ENCODE measurements around the gene GATA3. TPM values are rescaled to one million over a fixed set of nuclear protein-coding genes. Genes with fewer than 3 reads are reported as not detected.

Gene GATA3
- total and polyA plus RNA-seq, 2 experiments from 2014 or later: not detected

DNA sequence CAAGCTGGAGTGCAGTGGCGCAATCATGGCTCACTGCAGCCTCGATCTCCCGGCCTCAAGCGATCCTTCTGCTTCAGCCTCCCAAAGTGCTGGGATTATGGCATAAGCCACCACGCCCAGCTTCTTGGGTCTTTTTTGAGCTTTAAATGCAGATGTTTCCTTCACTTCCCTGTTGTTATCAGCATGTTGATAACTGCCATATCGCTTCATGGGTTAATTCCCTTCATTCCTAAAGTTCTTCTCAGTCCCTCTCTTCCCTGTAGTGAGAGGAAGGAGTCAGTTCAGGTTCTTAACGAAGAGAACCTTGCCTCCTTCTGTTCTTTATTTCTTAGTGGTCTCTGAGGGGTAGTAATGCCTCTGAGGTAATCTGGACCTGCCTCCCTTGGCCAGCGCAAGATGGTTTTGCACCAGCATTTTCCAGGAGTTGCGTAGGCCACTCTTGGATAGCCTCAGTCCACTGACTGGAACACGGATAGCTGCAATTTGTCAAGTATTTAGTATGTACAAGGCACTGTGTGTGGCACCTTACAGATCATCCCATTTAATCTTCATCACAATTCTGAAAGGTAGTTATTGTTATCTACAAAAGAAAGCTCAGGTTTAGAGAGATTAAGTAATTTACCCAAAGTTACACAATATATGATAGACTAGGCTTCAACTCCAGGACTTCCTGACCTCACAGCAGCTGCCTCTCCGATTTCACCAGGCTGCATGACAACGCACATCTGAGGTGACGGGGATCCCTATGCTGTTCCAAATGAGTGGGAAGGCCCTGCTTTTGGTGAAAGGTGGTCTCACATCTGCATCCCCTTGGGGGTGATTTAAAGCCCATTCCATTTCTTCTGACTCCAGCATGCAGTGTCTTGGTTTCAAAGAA is 60.5 kb downstream of the GATA3 start:
- no peaks in the 10 kb centered on the region for H3K9me2 ChIP-seq (ENCODE audit: insufficient read depth)
- WGBS, 2 experiments (ENCODE audit: low coverage in 1 of 2, low lambda C conversion rate in 2 of 2, missing lambda C conversion rate in 2 of 2): 51 to 53% methylated on average over 13 of the region's 13 CpGs
- no peaks in the 10 kb centered on the region for H3K9me3 ChIP-seq (ENCODE audit: low read depth)
- H3K36me3 ChIP-seq (ENCODE audit: low read depth): no peaks in the 10 kb centered on the region
- DNase-seq: no peak
- no peaks in the 10 kb centered on the region for H3K4me1 ChIP-seq (ENCODE audit: insufficient read depth)
- no peak overlapping the region for H3K27ac ChIP-seq
- no peaks in the 10 kb centered on the region for H4K20me1 ChIP-seq (ENCODE audit: insufficient read depth)
- no peaks in the 10 kb centered on the region for H3K79me2 ChIP-seq (ENCODE audit: insufficient read depth)
- no peak overlapping the region for H3K4me2 ChIP-seq (ENCODE audit: unreplicated experiment)
- H2AFZ ChIP-seq: no peak overlapping the region
- H3K27me3 ChIP-seq (replicated peaks; ENCODE audit: insufficient read depth): no peaks in the 10 kb centered on the region
- no peak overlapping the region for H3K4me3 ChIP-seq
- in situ Hi-C loops (cut with MboI): no loop called here
- TF ChIP-seq EZH2 (IDR thresholded peaks at IDR 0.05; ENCODE audit: insufficient read depth, poor library complexity, severe bottlenecking) (no peak), EZH2phosphoT487 (IDR thresholded peaks at IDR 0.05; ENCODE audit: insufficient read depth, low read depth) (no peak)
- H3K9ac ChIP-seq: no peak overlapping the region
- no peaks in the 10 kb centered on the region for H3F3A ChIP-seq (ENCODE audit: insufficient read depth)

DNA sequence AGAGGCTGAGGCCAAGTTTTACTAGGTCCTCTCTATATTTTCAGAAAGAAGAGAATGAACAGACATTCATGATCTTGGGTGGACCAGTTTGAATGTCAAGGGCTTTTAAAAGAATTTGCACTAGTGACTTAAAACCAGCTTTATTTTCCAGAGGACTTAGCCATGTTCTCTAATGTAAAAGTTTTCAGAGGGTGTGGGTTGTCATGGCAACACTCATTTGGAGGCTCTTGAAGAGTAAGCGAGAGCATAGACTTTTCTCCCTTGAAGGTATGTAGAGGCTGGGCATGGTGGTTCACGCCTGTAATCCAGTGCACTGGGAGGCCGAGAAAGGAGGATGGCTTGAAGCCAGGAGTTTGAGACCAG is 61.1 kb downstream of the GATA3 start:
- Histone ChIP-seq H3K27me3 (replicated peaks; ENCODE audit: insufficient read depth) (no peaks in the 10 kb centered on the region), H3F3A (ENCODE audit: insufficient read depth) (no peaks in the 10 kb centered on the region), H3K36me3 (ENCODE audit: low read depth) (no peaks in the 10 kb centered on the region), H2AFZ (no peak overlapping the region), H3K4me2 (ENCODE audit: unreplicated experiment) (no peak overlapping the region), H3K27ac (no peak overlapping the region), H3K79me2 (ENCODE audit: insufficient read depth) (no peaks in the 10 kb centered on the region), H3K4me1 (ENCODE audit: insufficient read depth) (no peaks in the 10 kb centered on the region), H4K20me1 (ENCODE audit: insufficient read depth) (no peaks in the 10 kb centered on the region), H3K9me3 (ENCODE audit: low read depth) (no peaks in the 10 kb centered on the region), H3K4me3 (no peak overlapping the region), H3K9me2 (ENCODE audit: insufficient read depth) (no peaks in the 10 kb centered on the region), H3K9ac (no peak overlapping the region)
- TF ChIP-seq EZH2phosphoT487 (IDR thresholded peaks at IDR 0.05; ENCODE audit: insufficient read depth, low read depth) (no peak), EZH2 (IDR thresholded peaks at IDR 0.05; ENCODE audit: insufficient read depth, poor library complexity, severe bottlenecking) (no peak)
- in situ Hi-C loops (cut with MboI): no loop called here
- DNase-seq: no peak
- 22 to 31% methylated on average over 3 of the region's 3 CpGs for WGBS, 2 experiments (ENCODE audit: low coverage in 1 of 2, low lambda C conversion rate in 2 of 2, missing lambda C conversion rate in 2 of 2)

- no peaks in the 10 kb centered on the region for H3K79me2 ChIP-seq (ENCODE audit: insufficient read depth)
- 16 to 27% methylated on average over 5 of the region's 5 CpGs for WGBS, 2 experiments (ENCODE audit: low coverage in 1 of 2, low lambda C conversion rate in 2 of 2, missing lambda C conversion rate in 2 of 2)
- H2AFZ ChIP-seq: no peak overlapping the region
- DNase-seq: no peak
- no peak for TF ChIP-seq EZH2 (IDR thresholded peaks at IDR 0.05; ENCODE audit: insufficient read depth, poor library complexity, severe bottlenecking)
- H3K4me1 ChIP-seq (ENCODE audit: insufficient read depth): no peaks in the 10 kb centered on the region
- H3K27me3 ChIP-seq (replicated peaks; ENCODE audit: insufficient read depth): no peaks in the 10 kb centered on the region
- in situ Hi-C loops (cut with MboI): no loop called here
- H3K4me2 ChIP-seq (ENCODE audit: unreplicated experiment): no peak overlapping the region
- H3K4me3 ChIP-seq: no peak overlapping the region
- H3K36me3 ChIP-seq (ENCODE audit: low read depth): no peaks in the 10 kb centered on the region
- H3K9ac ChIP-seq: no peak overlapping the region
- no peaks in the 10 kb centered on the region for H3F3A ChIP-seq (ENCODE audit: insufficient read depth)
- no peak overlapping the region for H3K27ac ChIP-seq
- no peaks in the 10 kb centered on the region for H3K9me2 ChIP-seq (ENCODE audit: insufficient read depth)
- no peaks in the 10 kb centered on the region for H4K20me1 ChIP-seq (ENCODE audit: insufficient read depth)
- no peaks in the 10 kb centered on the region for H3K9me3 ChIP-seq (ENCODE audit: low read depth)
Measured at GRCh38 chr10:8116474-8116873, 62.0 kb downstream of the GATA3 start.

GRCh38 chr10:8116926-8117493 is 62.5 kb downstream of the GATA3 start:
- no peaks in the 10 kb centered on the region for H3K79me2 ChIP-seq (ENCODE audit: insufficient read depth)
- no peaks in the 10 kb centered on the region for H3F3A ChIP-seq (ENCODE audit: insufficient read depth)
- H3K4me2 ChIP-seq (ENCODE audit: unreplicated experiment): no peak overlapping the region
- no peaks in the 10 kb centered on the region for H4K20me1 ChIP-seq (ENCODE audit: insufficient read depth)
- H3K4me1 ChIP-seq (ENCODE audit: insufficient read depth): no peaks in the 10 kb centered on the region
- no peak overlapping the region for H3K27ac ChIP-seq
- H3K9ac ChIP-seq: no peak overlapping the region
- H3K9me2 ChIP-seq (ENCODE audit: insufficient read depth): no peaks in the 10 kb centered on the region
- H3K4me3 ChIP-seq: no peak overlapping the region
- TF ChIP-seq EZH2phosphoT487 (IDR thresholded peaks at IDR 0.05; ENCODE audit: insufficient read depth, low read depth): no peak
- no peak for TF ChIP-seq EZH2 (IDR thresholded peaks at IDR 0.05; ENCODE audit: insufficient read depth, poor library complexity, severe bottlenecking)
- 25 to 26% methylated on average over 12 of the region's 12 CpGs for WGBS, 2 experiments (ENCODE audit: low coverage in 1 of 2, low lambda C conversion rate in 2 of 2, missing lambda C conversion rate in 2 of 2)
- DNase-seq: no peak
- no peaks in the 10 kb centered on the region for H3K9me3 ChIP-seq (ENCODE audit: low read depth)
- in situ Hi-C loops (cut with MboI): no loop called here
- no peak overlapping the region for H2AFZ ChIP-seq
- no peaks in the 10 kb centered on the region for H3K36me3 ChIP-seq (ENCODE audit: low read depth)
- no peaks in the 10 kb centered on the region for H3K27me3 ChIP-seq (replicated peaks; ENCODE audit: insufficient read depth)

Measured in GM23248 (cell line).